Activated CD4-positive, alpha-beta T cell treated with anti-CD3 and anti-CD28 coated beads, Interleukin-2, Interleukin-4, amounts not matched to agents 100 ng/mL and 50 ng/mL, durations not matched to agents 16 hours and 8 hours (primary cell): ENCODE data around the gene GPR171.

ENCODE experiments used
- DNase-seq: peaks from one replicate; pipeline ENCODE4 v3.0.0-alpha.2; 2020; ENCODE audit warnings: low spot score

Gene GPR171

GRCh38 chr3:151175952-151176351, 27.1 kb downstream of the GPR171 start:
- DNase-seq, result no peak

- no peak for DNase-seq
Measured at GRCh38 chr3:151174351-151174750, 28.7 kb downstream of the GPR171 start.

- peak; percentile 80 for DNase-seq
Measured at GRCh38 chr3:151171145-151171757, 31.8 kb downstream of the GPR171 start.

DNA sequence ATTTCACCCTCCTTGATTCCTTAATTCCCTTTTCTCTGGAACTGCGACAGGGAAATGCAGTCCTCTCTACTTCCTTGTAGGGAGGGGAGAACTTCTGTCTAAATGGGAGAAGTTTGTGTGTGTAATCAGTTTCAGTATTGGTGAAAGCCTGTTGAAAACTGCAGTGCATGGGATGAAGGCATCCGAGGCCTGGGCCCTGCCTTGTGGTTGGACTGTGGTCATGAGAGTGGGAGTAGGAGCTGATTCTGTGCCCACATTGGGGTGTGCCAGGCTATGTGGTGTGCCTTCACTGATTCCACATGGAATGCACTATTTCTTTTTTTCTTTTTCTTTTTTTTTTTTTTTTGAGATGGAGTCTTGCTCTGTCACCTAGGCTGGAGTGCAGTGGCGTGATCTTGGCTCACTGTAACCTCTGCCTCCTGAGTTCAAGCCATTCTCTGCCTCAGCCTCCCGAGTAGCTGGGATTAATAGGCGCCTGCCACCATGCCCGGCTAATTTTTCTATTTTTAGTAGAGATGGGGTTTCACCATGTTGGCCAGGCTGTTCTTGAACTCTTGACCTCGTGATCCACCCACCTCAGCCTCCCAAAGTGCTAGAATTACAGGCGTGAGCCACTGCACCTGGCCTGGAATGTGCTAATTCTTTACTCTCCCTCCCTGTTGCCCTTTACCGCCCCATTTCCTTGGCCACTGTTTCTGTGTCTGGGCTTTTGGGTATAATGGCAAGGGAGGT, 32.9 kb downstream of the GPR171 start:
- peak; percentile 60 for DNase-seq

DNA sequence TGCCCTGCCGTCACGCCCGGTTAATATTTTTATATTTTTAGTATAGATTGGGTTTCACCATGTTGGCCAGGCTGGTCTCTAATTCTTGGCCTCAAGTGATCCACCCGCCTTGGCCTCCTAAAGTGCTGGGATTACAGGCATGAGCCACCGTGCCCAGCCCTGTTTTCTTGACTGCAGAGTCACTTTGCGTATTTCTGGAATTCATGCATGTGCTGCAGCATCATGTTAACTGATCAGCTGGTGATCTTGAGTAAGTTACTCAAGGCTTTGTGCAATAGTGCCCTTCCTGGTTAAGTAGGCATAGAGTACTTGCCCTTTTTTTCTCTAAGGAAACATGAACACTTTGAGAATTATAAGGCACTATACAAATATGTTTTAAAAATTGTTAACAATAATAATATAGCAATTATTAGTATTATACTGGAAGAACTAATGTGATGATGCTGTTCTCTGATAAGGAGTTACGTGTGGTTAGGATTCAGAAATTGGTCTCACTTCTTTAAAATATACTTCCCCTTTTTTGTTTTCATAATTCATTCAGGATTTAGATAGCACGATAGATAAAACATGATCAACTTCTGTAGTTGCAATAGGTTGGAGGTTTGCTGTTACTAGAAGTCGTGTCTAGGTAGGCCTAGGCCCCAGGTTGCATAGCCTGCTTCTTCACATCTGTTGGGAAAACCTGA, 33.6 kb downstream of the GPR171 start:
- DNase-seq, result no peak

DNA sequence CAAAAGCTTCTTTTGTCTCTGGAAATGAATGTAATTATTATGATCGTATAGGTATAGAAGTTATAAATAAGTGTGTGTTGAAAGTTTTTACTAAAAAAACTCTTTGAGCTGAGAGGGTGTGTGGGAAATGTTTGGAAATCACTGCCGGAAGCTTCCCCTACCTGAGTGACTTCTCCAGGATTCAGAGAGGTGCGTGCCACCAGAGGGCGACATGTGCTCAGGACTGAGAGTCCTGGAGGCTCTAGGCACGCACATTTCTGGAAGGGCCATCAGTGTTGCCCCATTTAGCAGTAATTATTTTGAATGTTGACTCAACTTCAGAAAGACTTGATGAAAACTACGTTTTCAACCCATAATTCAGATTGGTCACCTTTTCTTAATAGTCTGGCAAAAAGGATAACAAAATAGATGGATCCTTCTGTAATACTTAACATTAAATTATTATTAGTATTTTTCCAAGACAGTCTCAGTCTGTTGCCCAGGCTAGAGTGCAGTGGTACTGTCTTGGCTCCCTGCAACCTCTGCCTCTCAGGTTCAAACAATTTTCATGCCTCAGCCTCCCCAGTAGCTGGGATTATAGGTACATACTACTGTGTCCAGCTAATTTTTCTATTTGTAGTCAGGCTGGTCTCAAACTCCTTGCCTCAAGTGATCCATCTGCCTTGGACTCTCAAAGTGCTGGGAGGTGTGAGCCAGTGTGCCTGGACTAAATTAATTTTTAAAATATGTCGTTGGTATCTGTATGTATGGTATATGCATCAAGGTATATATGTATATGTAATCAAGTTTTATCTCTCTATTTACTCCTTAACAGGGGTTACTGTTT, 34.5 kb downstream of the GPR171 start:
- DNase-seq, result peak; percentile 85

GRCh38 chr3:151166161-151166560, 36.9 kb downstream of the GPR171 start:
- DNase-seq, result no peak

- no peak for DNase-seq
Measured at GRCh38 chr3:151165226-151165625, 37.8 kb downstream of the GPR171 start.

- DNase-seq, result no peak
Measured at GRCh38 chr3:151159806-151160205, 43.2 kb downstream of the GPR171 start.

GRCh38 chr3:151156618-151157216, 46.3 kb downstream of the GPR171 start:
- peak; percentile 78 for DNase-seq

GRCh38 chr3:151155409-151156128, 47.4 kb downstream of the GPR171 start:
- no peak for DNase-seq

DNA sequence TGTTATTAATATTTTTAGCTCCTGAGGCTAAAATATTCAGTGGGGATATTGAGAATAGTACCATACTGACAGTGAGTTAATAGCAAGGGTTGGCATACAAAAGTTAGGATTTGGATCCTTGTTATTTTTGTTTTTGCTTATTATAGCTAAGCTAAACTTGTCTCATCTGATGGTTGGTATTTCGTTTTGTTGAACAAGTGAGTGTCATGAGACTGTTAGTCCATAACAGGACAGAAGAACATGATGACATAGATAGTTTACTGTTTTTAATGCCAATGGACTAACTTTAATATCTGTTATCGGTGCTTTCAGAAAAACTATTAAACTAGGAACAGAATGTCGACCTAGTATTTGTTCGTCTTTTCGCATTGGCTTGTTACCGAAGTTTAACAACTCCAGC, 48.5 kb downstream of the GPR171 start:
- no peak for DNase-seq

- no peak for DNase-seq
Measured at GRCh38 chr3:151152455-151153079, 50.4 kb downstream of the GPR171 start.
